HG03095 (cell line): ENCODE data around the gene SLC34A3.

Source experiments
- ATAC-seq: cut with Tn5 transposase; IDR thresholded peaks from one replicate; pipeline ENCODE4 v1.9.1; 2021; ENCODE audit warnings: moderate library complexity; ENCODE audit not compliant: unreplicated experiment

The SLC34A3 gene

DNA sequence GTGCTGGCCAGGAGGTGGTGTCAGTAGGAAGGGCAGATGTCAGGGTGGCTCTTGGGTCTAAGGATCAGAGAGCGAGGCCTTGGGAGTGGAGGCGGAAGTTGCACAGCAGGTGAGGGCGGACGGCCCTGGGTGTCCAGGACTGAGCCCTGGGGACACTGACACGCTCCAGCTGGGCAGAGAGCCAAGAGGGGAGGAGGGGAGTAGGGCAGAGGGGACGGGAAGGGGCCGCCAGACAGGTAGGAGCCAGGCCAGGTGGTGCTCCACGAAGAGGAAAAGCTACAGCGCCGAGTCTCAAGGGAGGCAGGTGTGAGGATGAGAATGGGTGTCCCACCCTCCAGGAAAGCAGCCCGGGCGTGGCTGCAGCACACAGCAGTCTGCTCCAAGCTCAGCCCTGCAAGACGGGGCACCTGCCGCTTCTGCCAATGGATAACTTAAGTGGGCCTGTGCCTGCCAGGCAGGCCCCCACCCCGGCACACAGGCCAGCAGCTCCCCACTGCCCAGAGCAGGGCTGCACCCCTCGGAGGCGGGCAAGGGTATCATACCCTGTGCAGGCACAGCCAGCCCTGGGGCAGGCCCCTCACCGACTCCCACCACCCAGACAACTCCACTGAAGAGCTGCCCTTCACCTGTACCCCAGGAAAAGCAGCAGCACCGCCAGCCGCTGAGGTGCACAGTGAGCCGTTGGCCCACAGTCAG is 35.0 kb upstream of the SLC34A3 start:
- ATAC-seq: no peak

DNA sequence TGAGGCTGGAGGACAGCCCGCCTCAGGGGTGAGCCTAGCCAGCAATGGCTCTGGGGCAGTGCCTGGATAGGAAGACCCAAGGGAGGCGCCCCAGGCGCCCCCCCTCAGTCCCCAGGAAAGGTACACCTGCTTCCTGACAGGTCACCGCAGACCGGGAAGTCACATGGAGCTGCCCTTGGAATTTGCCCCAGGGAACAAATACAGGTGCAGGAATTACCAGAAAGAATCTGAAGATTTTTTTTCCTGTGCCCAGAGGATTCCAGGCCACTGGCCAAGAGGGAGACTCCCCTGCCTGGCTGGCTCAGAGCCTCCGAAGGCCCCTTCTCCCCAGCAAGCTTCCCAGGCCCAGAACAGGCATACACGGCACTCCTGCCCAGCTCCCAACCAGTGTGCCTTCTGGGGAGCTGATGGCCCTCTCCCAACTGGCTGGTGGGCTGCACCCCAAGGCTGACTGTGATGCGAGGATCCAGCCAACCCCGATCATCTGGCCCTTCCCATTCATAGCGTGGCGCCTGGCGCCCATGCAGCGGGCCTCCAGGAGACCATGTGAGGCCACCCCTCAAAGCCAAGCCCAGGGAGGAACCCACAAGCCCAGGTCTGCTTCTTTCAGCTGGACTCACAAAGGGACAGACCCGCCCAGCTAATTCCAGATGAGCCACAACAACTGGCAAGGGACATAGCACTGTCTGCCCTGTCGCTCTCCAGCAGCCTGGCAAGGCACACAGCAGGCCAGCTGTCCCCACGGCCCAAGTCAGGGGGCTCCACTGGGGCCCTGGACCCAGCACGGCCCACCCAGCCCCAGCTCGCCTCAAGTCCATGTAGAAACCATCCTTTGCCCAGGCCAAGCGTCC is 32.4 kb upstream of the SLC34A3 start:
- no peak for ATAC-seq

DNA sequence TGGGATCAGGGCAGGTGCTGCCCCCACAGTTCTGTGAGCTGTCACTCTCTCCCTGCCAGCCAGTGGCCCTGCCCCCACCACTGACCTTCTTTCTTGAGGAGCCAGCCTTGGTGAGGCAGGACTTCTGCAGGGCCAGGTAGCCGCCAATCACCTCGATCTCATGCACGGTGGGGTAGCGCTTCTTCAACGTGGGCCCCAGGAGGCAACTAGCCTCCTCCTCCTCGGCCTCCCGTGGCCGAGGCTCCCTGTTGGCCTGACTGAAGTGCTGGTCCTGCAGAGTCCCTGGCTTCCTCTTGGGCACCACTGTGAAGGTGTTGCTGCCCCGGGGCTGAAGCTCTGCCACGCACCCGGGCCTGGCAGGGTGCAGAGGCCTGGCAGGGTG is 31.8 kb upstream of the SLC34A3 start:
- no peak for ATAC-seq

DNA sequence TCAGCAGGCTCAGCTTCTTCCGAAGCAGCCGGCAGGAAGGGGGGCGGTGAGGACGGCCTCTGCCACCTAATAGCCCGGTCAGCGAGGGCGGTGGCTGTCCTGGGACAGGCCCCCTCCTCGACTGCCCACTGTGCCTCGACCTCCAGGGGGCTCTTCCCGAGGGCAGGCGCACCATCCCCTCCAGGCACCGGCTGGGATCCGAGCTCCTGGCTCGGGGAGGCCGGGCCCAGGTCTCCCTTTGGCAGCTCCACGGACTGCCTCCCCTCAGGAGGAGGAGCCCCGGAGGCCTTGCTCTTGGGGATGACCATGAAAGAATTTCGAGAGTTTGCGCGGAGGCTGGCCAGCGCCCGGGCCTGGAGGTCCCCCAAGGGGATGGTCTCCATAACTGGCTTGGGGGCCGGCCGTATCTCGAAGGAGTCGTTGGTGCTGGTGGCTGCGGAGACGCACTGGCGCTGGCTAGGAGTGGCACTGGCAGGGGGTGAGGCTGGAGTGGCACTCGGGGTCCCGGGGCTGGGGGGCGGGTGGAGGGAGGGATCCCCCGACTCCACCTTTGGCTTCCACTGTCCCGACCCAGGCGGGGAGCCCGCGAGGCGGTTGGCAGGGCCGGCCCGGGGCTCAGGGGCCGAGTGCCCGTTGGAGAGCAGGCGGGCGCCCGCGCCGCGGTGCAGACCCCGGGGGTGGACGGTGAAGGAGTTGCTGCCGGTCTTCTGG is 31.1 kb upstream of the SLC34A3 start:
- ATAC-seq: no peak

DNA sequence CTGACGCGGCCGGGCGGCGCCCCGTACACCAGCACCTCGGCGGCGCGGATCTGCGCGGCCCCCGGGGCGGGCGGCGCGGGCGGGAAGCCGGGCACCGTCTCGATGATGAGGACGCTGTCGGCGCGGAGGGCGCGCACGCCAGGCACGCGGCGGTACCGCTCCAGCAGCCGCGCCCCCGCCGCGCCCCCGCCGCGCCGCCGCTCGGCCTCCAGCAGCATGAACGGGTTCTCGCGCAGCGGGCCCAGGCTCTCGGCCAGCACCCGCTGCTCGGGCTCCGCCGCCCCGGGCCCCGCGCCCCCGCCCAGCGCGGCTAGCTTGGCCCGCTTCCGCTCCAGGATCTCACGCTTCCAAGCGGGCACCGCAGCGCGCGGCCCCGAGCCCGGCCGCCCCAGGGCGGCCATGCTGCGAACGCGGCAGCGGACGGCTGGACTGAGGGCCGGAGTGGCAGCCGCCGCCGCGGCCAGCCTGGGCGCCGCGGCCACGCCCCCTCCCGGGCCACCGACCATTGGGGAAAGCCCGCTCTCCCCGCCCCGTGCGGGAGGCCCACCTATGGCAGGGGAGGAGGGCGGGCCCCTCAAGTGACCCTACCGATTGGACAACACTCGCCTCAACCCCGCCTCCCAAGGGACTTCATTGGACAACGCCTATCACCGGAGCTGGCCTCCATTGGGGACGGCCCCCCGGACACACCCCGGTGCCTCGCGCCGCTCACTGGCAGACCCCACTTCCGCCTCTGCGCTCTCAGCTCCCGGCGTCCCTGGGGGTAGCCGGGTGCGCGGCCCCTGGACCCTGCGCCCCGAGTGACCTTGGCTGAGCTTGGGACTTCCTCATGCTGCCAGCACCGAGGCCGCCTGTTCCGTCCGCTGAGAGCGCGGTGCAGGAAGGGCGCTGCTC is 30.1 kb upstream of the SLC34A3 start, which contains the start of gene TPRN:
TSS of gene TPRN (minus strand) at position 431 of the 894 bp plus-strand sequence. CDS start at position 401, 30 bp downstream.
- peak; percentile 75 for ATAC-seq

DNA sequence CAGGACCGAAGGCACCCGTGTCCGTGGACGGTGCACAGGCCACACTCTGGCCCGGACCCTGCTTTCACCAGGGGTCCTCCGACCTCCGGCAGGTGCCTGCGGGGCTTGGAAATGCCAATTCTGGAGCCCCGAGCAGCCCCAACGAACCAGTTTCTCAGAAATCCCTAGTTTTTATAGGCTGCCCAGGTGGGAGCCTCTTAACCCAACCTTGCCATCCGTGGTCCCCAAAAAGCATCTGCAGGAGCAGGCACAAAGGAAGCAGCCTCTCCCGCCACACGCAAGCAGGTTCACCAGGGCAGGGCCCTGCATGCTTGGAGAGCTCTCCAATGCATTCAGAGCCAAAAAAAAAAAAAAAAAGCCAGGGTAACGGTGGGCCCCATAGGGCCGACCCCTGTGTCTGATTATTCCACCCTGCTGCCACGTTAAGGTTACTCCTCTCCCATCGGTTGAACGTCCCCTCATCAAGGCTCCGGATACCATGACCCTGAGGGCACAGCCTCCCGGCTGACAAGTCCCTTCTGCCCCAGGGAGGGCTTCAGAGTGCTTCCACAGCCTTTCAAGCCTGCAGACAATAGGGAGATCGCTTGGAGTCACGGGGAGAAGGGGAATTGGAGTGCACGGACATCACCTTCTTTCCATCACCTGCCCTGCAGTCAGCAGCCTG is 29.4 kb upstream of the SLC34A3 start:
- no peak for ATAC-seq

DNA sequence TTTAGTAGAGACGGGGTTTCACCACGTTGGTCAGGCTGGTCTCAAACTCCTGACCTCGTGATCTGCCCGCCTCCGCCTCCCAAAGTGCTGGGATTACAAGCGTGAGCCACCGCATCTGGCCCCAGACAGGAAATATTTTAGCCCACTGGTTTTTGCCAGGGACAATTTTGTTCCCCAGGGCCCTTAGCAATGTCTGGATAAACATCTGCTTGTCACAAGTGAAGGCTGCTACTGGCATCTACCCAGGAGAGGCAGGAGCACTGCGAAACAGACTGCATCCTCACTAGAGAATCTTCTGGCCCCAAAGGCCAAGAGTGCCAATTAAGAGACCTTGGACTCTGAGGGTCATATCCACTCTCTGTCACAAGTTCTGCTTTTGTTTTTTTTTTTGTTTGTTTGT is 27.7 kb upstream of the SLC34A3 start:
- ATAC-seq: no peak

DNA sequence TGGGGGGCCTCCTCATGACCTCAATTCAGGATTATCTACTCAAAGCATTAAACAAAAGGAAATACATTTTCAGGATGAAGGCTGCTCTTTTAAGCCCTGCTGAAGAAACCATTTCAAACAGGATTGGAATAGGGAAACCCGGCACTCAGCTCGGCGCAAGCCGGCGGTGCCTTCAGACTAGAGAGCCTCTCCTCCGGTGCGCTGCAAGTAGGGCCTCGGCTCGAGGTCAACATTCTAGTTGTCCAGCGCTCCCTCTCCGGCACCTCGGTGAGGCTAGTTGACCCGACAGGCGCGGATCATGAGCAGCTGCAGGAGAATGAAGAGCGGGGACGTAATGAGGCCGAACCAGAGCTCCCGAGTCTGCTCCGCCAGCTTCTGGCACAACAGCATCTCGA is 26.0 kb upstream of the SLC34A3 start:
- no peak for ATAC-seq

DNA sequence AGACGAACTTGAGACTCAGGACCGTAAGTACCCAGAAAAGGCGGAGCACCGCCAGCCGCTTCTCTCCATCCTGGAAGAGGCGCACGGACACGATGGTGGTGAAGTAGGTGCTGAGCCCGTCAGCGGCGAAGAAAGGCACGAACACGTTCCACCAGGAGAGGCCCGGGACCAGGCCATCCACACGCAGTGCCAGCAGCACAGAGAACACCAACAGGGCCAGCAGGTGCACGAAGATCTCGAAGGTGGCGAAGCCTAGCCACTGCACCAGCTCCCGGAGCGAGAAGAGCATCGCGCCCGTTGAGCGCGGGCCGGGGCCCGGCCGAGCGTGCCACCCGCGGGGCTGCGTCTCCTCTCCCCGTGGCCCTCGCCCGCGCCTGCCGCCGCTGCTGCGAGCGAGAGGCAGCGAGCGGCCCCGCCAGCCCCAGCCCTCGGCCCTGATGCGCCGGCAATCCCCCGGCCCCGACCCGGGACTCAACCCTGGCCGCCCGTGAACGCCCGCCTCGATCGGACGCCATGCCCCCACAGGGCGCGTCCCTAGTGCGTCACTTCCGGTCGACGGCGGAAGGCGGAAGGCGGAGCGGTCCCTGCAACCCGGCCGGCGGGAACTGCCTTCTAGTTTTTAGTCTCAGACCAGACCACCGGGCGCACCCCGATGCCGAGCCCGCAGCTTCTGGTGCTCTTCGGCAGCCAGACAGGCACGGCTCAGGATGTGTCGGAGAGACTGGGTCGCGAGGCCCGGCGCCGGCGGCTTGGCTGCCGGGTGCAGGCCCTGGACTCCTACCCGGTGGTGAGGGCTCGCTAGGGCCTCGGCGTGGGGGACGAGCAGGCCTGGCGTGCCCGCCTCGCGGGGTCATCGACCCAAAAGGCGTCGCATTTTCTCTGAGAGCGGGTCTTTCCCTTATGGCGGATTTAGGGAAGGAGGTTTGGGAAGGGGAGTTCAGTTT is 25.3 kb upstream of the SLC34A3 start, which contains the start of the genes NDOR1 and TMEM203:
TSS of gene NDOR1 (plus strand) at position 575 of the 944 bp plus-strand sequence. CDS start at position 653, 78 bp downstream.
TSS of gene TMEM203 (minus strand) at position 523 of the 944 bp plus-strand sequence. CDS start at position 289, 234 bp downstream.
- no peak for ATAC-seq

DNA sequence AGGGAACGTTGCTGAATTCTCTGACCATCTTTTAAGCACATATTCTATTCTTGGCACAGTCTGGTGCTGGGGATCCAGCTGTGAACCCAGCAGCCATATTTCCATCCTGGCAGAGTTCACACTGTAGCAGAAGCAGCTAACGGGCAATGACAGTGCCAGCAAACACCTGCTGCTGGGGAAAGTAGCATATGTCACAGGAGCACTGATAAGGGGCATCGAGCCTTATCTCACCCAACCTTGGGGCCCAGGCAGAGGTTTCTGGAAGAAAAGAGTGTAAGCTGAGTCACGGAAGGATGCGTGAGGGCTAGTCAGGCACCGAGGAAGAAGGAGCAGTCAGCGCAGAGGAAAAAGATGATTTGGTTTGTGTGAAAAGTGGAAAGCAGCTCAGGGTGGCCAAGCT is 24.1 kb upstream of the SLC34A3 start:
- ATAC-seq: no peak

DNA sequence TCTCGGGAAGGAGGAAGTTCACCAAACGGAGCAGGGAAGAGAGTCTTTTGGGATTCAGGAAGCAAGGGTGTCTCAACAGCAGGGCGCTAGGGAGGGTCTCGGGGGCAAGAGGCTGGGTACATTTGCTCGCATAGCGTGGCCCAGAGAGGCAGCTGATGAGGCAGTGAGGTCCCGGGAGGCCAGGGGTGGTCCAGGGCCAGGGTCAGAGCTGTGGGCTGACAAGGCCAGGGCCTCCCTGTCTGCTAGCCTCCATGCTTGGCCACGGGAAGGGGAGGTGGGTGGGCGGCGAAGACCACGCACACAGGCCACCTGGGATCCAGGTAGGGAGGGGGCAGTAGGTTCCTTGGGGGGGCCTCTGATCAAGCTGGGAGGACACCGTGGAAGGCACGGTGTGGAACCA is 19.2 kb upstream of the SLC34A3 start:
- no peak for ATAC-seq

DNA sequence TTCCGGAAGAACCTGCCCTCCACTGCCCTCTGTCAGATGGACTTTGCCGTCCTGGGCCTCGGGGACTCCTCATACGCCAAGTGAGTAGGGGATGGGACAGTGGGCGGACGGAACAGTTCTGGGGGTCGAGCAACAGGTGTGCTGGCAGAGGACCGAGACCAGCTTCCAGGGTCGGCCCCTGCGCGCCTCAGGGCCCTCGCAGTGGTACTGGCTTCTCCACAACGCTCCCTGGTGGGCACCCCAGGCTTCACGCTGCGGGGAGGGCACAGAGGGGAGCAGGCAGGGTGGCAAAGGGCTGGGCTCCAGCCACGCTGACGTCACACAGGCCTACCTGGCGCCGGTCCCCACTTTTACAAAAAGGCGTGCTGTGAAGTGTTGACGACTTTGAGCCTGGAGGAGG is 18.2 kb upstream of the SLC34A3 start:
- ATAC-seq: no peak

DNA sequence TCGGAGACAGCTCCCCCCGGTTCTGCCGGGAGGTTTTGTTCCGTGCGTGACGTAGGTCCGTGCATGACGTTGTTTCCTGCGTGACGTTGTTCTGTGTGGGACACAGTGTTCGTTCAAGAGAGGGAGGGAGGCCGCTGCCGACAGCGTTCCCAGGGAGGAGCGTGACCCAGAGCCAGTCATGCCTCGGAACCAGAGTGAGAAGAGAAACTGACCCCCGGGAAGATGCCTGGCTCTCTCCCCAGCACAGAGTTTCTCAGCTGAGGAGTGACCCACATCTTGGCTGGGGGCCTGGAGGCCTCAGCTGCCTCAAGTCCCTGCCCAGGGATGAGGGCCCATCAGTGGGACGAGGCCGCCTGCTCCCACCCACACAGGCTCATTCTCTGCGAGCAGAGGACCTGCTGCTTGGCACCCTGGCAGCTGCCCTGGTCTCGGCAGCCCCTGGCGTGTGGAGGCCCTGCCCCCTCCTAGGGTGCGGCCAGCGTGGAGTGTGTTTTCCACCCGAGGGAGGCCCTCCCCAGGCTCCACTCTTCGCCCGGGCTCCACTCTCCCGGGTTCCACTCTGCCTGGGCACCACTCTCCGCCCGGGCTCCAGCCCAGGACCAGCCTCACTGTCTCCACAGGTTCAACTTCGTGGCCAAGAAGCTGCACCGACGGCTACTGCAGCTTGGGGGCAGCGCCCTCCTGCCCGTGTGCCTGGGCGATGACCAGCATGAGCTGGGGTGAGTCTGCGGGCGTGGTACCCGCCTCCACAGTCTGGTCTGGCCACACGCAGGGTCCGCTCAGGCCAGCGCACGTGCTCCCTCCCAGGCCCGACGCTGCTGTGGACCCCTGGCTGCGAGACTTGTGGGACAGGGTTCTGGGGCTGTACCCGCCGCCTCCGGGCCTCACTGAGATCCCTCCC is 17.3 kb upstream of the SLC34A3 start:
- ATAC-seq: no peak

DNA sequence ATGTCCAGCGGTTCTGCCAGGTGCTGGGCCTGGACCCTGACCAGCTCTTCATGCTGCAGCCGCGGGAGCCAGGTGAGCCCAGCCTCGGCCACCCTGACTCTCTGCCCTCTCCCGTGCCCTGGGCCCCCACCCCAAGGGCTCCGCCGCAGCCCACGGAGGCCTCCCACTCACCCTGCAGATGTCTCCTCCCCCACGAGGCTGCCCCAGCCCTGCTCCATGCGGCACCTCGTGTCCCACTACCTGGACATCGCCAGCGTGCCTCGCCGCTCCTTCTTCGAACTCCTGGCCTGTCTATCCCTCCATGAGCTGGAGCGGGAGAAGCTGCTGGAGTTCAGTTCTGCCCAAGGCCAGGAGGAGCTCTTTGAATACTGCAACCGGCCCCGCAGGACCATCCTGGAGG is 16.1 kb upstream of the SLC34A3 start:
- ATAC-seq: no peak

DNA sequence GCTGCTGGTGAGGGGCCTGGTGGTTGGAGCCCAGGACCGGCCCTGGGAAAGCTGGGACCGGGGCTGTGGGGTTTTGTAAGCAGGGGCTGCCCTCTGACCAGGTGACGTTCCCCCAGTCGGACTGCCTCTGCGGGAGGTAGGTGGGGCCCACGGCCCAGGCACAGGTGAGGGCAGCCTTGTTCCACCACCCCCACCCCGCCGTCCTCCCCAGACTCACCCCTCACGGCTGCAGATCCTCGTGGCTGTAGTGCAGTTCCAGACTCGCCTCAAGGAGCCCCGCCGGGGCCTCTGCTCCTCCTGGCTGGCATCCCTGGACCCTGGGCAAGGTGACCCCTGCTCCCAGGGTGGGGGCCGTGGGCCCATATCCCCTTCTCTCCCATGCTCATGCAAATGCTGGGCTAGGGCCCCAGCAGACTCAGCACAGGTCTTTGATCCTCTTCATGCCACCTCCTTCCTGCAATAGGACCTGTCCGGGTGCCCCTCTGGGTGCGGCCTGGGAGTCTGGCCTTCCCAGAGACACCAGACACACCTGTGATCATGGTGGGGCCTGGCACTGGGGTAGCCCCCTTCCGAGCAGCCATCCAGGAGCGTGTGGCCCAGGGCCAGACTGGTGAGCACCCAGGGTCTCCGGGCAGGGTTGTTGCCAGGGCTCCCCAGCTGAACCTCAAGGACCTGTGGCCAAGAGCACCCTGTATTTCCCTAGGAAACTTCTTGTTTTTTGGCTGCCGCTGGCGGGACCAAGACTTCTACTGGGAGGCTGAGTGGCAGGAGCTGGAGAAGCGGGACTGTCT is 15.3 kb upstream of the SLC34A3 start:
- ATAC-seq: no peak

DNA sequence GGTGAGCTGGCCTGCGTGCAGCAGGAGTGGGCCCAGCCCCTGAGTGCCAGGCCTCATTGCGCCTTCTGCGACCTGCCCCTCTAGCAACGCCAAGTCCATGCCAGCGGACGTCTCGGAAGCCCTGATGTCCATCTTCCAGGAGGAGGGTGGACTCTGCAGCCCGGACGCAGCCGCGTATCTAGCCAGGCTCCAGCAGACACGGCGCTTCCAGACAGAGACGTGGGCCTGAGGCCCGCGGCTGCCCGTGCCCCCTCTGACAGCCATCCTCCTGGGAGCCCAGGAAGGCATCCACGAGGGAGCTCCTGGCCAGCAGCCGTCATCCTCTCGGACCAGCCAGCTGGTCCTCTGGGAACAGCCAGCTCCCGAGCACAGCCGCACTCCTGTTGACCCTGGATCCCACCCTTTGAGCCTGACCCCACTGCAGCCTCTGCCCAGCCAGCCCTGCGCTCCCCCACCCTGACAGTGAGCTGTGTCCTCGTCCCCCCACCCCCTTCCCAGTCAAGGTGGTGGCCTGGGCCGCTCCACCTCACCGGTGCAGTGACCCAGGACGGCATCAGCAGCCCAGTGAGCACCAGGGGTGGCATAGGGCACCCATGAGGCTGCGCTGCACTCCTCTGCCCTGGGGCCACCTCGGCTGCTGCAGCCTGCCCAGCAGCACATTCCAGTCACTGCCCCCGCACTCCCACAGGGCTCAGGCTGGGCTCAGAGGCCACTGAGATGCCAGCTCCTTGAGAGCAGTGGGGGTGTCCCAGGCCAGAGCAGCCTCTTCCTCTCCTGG is 14.3 kb upstream of the SLC34A3 start:
- ATAC-seq: no peak
